Stomach (tissue), 9 donors: ENCODE results near the gene APH1B. TPM values are rescaled to one million over a fixed set of nuclear protein-coding genes. Genes with fewer than 3 reads are reported as not detected.

Experiments used
- DNase-seq, 2 donors: peaks; one replicate each; pipeline versions ENCODE4 v3.0.0 to v3.0.0-alpha.2; 2013 to 2019
- H3K27ac ChIP-seq, 5 donors: fragments of 200-600 bp in 4 of 5; sonication (generic) in 4 of 5; one replicate each; pipeline ENCODE4 v1.5.1; 2013 to 2019; ENCODE audit warnings: mild to moderate bottlenecking in 1 of 5, moderate library complexity in 1 of 5
- H3K27me3 ChIP-seq, 3 donors: fragments of 200-600 bp; sonication (generic); one replicate each; pipeline ENCODE4 v1.5.1; 2017 to 2019; ENCODE audit warnings: mixed run types in 1 of 3
- H3K36me3 ChIP-seq, 4 donors: fragments of 200-600 bp; sonication (generic); 1 replicate in 3 of 4; 2 replicates in 1 of 4; pipeline ENCODE4 v1.5.1; 2016 to 2019
- H3K4me1 ChIP-seq, 4 donors: fragments of 200-600 bp; sonication (generic); one replicate each; pipeline ENCODE4 v1.5.1; 2016 to 2019
- H3K4me3 ChIP-seq, 4 donors: fragments of 200-600 bp; sonication (generic) in 3 of 4; one replicate each; pipeline ENCODE4 v1.5.1; 2016 to 2019; ENCODE audit warnings: mild to moderate bottlenecking in 1 of 4
- H3K9me3 ChIP-seq, 4 donors: fragments of 200-600 bp; sonication (generic); one replicate each; pipeline ENCODE4 v1.5.1; 2016 to 2019
- EP300 ChIP-seq: sonication (generic); formaldehyde crosslinking; IDR thresholded peaks from one replicate; pipeline ENCODE4 v1.6.1; 2017; ENCODE audit warnings: antibody characterized with exemption
- POLR2A ChIP-seq, 4 donors: fragments of 450-650 bp; IDR thresholded peaks; one replicate each; pipeline ENCODE4 v1.6.1; 2016; ENCODE audit warnings: antibody characterized with exemption in 4 of 4, control low read depth in 2 of 4, mild to moderate bottlenecking in 1 of 4, moderate library complexity in 1 of 4
- POLR2AphosphoS5 ChIP-seq, 3 donors: sonication (generic); formaldehyde crosslinking; IDR thresholded peaks; one replicate each; pipeline ENCODE4 v1.6.1; 2016; ENCODE audit warnings: antibody characterized with exemption in 3 of 3
- WGBS, 5 donors: extraction: QIAGEN DNeasy Blood & Tissue Kit in 3 of 5; methylation state at CpG; one replicate each; pipeline versions ENCODE4 v1.1.5 to v1.1.7; 2013 to 2018; 5-methylcytosine and 5-hydroxymethylcytosine counted together
- intact Hi-C: fragments of 100-400 bp; cut with DNase I; formaldehyde crosslinking; loops from one replicate; pipeline ENCODE4 v1.15.1; 2023; ENCODE audit warnings: low total_unique reads
- polyA plus RNA-seq, 3 donors: library from polyadenylated mRNA; stranded (reverse); fragments of 200-250 nt; gene quantifications; one replicate each; pipeline ENCODE4 v1.2.3, GENCODE V29; 2013
- total RNA-seq, 5 donors: library from RNA; depleted of rRNA; stranded (reverse); fragments of >200 nt; gene quantifications; one replicate each; pipeline versions ENCODE4 v1.1.0 to v1.2.3, GENCODE V29; 2014 to 2016
- TF ChIP-seq, protein P1 (sequence below), 7 experiments: fragments of 450-650 bp in 4 of 7; fragments of 200-600 bp in 3 of 7; sonication (generic) in 3 of 7; IDR thresholded peaks; one replicate each; pipeline ENCODE4 v1.5.1; 2016 to 2019; ENCODE audit warnings: antibody characterized with exemption in 7 of 7, control low read depth in 2 of 7, mild to moderate bottlenecking in 1 of 7
- donor health status: healthy with polysubstance abuse.
- donor health status: Bipolar disorder and iron deficiency.
- donor health status: healthy.

APH1B gene
- total and polyA plus RNA-seq, 8 donors, result 0.45 to 23.5 (median 3.3) TPM

DNA sequence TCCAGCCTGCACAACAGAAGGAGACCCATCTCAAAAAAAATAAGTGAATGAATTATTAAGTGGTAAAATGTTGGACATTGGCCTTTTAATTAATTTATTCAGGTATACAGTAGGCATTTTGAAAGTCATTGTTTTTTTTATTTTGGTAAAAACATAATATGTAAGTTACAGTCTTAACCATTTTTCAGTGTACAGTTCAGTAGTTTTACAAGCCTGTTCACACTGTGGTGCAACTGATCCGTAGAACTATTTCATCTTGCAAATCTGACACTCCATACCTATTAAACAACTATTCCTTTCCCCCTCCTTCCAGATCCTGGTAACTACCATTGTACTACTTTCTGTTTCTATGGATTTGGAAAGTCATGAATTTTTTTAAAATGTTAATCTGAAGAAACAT, 36.1 kb upstream of the APH1B start:
- intact Hi-C loops, result no loop called here
- TF ChIP-seq, protein P1, sequence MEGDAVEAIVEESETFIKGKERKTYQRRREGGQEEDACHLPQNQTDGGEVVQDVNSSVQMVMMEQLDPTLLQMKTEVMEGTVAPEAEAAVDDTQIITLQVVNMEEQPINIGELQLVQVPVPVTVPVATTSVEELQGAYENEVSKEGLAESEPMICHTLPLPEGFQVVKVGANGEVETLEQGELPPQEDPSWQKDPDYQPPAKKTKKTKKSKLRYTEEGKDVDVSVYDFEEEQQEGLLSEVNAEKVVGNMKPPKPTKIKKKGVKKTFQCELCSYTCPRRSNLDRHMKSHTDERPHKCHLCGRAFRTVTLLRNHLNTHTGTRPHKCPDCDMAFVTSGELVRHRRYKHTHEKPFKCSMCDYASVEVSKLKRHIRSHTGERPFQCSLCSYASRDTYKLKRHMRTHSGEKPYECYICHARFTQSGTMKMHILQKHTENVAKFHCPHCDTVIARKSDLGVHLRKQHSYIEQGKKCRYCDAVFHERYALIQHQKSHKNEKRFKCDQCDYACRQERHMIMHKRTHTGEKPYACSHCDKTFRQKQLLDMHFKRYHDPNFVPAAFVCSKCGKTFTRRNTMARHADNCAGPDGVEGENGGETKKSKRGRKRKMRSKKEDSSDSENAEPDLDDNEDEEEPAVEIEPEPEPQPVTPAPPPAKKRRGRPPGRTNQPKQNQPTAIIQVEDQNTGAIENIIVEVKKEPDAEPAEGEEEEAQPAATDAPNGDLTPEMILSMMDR (IDR thresholded peaks at IDR 0.05), result no peak
- TF ChIP-seq POLR2A (IDR thresholded peaks at IDR 0.05), result no peak
- no peak overlapping the region for H3K27ac ChIP-seq
- H3K36me3 ChIP-seq, result peaks cover 0 to 12% (median 5%) of the 10 kb centered on the region in 4 donors
- peaks cover 18 to 76% (median 40%) of the 10 kb centered on the region in 4 donors for H3K4me1 ChIP-seq
- no peaks in the 10 kb centered on the region for H3K27me3 ChIP-seq
- WGBS, 5 donors, result 94 to 100% (median 95%) methylated on average over 1 of the region's 1 CpG
- no peak for DNase-seq
- H3K9me3 ChIP-seq, result no peaks in the 10 kb centered on the region
- H3K4me3 ChIP-seq, result no peak overlapping the region

DNA sequence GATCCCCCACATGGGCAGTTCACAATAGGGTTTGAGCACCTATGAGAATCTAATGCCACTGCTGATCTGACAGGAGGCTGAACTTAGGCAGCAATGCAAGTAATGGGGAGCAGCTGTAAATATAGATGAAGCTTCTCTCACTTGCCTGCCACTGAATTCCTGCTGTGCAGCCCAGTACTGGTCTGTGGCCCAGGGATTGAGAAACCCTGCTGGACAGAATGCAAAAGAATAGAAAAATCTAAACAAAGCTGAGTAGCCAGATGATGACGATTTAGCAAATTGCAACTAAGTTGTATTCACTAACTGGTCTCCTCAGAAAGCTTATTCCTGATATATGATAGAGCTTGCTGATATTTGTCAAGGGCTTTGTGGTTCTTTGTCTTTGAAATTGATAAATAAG, 34.3 kb upstream of the APH1B start:
- Histone ChIP-seq H3K4me3 (no peak overlapping the region), H3K9me3 (no peaks in the 10 kb centered on the region), H3K27ac (peak overlapping the region in 4 of 5 donors; percentile 34 to 63 (median 46)), H3K36me3 (peaks cover 0 to 17% (median 8%) of the 10 kb centered on the region in 4 donors), H3K27me3 (no peaks in the 10 kb centered on the region), H3K4me1 (peaks cover 18 to 75% (median 38%) of the 10 kb centered on the region in 4 donors)
- TF ChIP-seq, protein P1 (IDR thresholded peaks at IDR 0.05), result no peak
- peak in 1 of 3 donors; percentile 30 for TF ChIP-seq POLR2AphosphoS5 (IDR thresholded peaks at IDR 0.05)
- TF ChIP-seq EP300, result no peak
- TF ChIP-seq POLR2A (IDR thresholded peaks at IDR 0.05), result no peak
- intact Hi-C loops, result no loop called here
- 54 to 79% (median 75%) methylated on average over 1 of the region's 1 CpG for WGBS, 5 donors
- peak in 1 of 2 donors; percentile 26 for DNase-seq

DNA sequence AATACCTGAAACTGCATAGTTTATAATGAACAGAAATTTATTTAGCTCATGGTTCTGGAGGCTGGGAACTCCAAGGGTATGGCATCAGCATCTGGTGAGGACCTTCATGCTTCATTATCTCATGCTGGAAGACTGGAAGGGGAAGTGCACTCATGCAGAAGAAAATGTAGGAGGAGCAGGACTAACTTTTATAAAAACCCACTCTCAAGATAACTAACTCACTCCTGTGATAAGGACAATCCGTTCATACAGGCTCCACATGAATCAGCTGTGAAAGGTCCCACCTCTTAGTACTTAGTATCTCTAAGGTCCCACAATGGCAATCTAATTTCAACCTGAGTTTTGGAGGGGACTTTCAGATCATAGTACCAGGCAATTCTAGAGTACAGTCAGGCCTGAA, 33.6 kb upstream of the APH1B start:
- 37 to 55% (median 40%) methylated on average over 1 of the region's 1 CpG for WGBS, 5 donors
- no peak for DNase-seq

DNA sequence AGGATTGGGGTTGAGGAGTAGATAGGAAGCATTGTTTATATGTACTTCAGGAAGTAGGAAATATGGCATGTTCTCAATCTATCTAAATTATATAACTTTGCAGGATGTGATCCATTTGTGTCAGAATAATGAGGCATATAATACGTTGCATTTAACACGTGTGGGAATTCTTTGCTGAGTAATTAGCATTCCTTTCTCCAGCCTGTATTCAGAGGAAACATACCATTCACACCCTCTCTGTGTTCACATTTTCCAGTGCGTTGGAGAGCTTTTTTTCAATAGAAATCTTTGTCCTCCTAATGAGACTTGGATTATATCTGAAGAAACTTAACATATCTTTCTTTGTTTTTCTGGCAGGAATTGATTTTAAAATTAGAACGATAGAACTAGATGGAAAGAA, 33.0 kb upstream of the APH1B start:
- peak in 1 of 3 donors; percentile 35 for TF ChIP-seq POLR2AphosphoS5 (IDR thresholded peaks at IDR 0.05)
- TF ChIP-seq POLR2A (IDR thresholded peaks at IDR 0.05), result no peak
- no peaks in the 10 kb centered on the region for H3K27me3 ChIP-seq
- intact Hi-C loops, result no loop called here
- no peak overlapping the region for H3K4me3 ChIP-seq
- peaks cover 0 to 20% (median 8%) of the 10 kb centered on the region in 4 donors for H3K36me3 ChIP-seq
- DNase-seq, result peak in 1 of 2 donors; percentile 65
- peak overlapping the region in 4 of 5 donors; percentile 30 to 63 (median 46) for H3K27ac ChIP-seq
- H3K4me1 ChIP-seq, result peaks cover 12 to 63% (median 29%) of the 10 kb centered on the region in 4 donors
- H3K9me3 ChIP-seq, result no peaks in the 10 kb centered on the region
- 18 to 29% (median 21%) methylated on average over 4 of the region's 4 CpGs for WGBS, 5 donors

More for the DNA sequence above, 33.6 kb upstream of the APH1B start:
- Histone ChIP-seq H3K9me3 (no peaks in the 10 kb centered on the region), H3K4me3 (no peak overlapping the region), H3K36me3 (peaks cover 0 to 17% (median 8%) of the 10 kb centered on the region in 4 donors), H3K27ac (peak overlapping the region in 4 of 5 donors; percentile 34 to 63 (median 46)), H3K4me1 (peaks cover 14 to 68% (median 34%) of the 10 kb centered on the region in 4 donors), H3K27me3 (no peaks in the 10 kb centered on the region)
- no peak for TF ChIP-seq EP300
- TF ChIP-seq, protein P1 (IDR thresholded peaks at IDR 0.05), result no peak
- no peak for TF ChIP-seq POLR2AphosphoS5 (IDR thresholded peaks at IDR 0.05)
- TF ChIP-seq POLR2A (IDR thresholded peaks at IDR 0.05), result no peak
- intact Hi-C loops, result no loop called here

DNA sequence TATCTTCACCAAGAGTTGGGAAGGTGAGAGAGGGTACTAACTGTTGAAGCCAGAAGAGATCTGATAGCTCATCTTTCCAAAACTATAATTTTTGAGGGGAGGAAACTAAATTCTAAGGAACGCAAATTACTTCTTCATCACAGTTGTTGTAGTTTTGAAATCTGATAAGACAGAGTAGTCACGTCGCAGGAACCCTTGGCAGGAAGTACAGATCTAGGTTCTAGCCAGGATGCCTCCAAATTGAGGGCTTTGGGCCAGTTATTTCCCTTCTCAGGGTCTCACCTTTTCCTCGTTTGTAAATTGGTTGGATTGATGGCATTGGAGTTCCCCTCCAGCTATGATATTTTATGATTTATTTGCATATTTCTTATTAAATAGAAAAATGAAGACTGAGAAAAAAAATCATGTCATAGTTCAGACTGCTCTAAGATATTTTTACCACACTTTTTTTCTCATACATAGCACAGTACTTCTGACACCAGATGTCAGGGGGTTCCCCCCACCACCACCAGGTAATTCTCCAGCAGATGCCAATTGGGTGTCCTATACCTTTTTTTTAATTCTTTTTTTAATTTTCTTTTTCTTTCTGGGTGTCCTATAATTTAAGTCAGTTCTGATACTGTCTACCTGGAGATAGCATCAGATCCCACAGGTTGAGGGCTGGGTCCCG, 32.3 kb upstream of the APH1B start:
- intact Hi-C loops, result no loop called here
- H3K4me3 ChIP-seq, result no peak overlapping the region
- H3K4me1 ChIP-seq, result peaks cover 12 to 56% (median 25%) of the 10 kb centered on the region in 4 donors
- TF ChIP-seq POLR2A (IDR thresholded peaks at IDR 0.05) (no peak), POLR2AphosphoS5 (IDR thresholded peaks at IDR 0.05) (no peak), EP300 (no peak)
- TF ChIP-seq, protein P1 (IDR thresholded peaks at IDR 0.05), result no peak
- no peak for DNase-seq
- no peaks in the 10 kb centered on the region for H3K9me3 ChIP-seq
- WGBS, 5 donors, result 35 to 47% (median 38%) methylated on average over 5 of the region's 5 CpGs
- peaks cover 0 to 26% (median 10%) of the 10 kb centered on the region in 4 donors for H3K36me3 ChIP-seq
- peak overlapping the region in 4 of 5 donors; percentile 30 to 63 (median 46) for H3K27ac ChIP-seq
- H3K27me3 ChIP-seq, result no peaks in the 10 kb centered on the region
